GM19238 (cell line): ENCODE results near the gene SCAPER.
"Not testable (repeated sequence)": the region's sequence is repeated elsewhere in the genome, so short reads cannot be mapped to it uniquely, and the experiment has no call there.

ENCODE experiments used
- DNase-seq: peaks from one replicate; pipeline ENCODE4 v3.0.0; 2011; ENCODE audit warnings: low spot score; ENCODE audit not compliant: insufficient read length

Gene SCAPER

GRCh38 chr15:76863123-76863522 lies 42.0 kb downstream of the SCAPER start:
- no peak for DNase-seq

GRCh38 chr15:76861815-76862397 lies 43.2 kb downstream of the SCAPER start:
- no peak for DNase-seq

GRCh38 chr15:76860201-76860600 lies 44.9 kb downstream of the SCAPER start:
- DNase-seq = no peak

- not testable (repeated sequence) for DNase-seq
Observed at GRCh38 chr15:76850367-76850766, 54.8 kb downstream of the SCAPER start.

GRCh38 chr15:76846782-76847181 lies 58.4 kb downstream of the SCAPER start:
- DNase-seq = no peak

GRCh38 chr15:76844096-76844495 lies 61.0 kb downstream of the SCAPER start:
- DNase-seq = no peak

GRCh38 chr15:76843269-76843668 lies 61.9 kb downstream of the SCAPER start:
- DNase-seq = no peak

GRCh38 chr15:76840830-76841460 lies 64.2 kb downstream of the SCAPER start:
- DNase-seq = no peak

GRCh38 chr15:76839173-76839572 lies 66.0 kb downstream of the SCAPER start:
- no peak for DNase-seq

GRCh38 chr15:76837474-76837873 lies 67.7 kb downstream of the SCAPER start:
- no peak for DNase-seq

- no peak for DNase-seq
Observed at GRCh38 chr15:76829939-76830338, 75.2 kb downstream of the SCAPER start.

GRCh38 chr15:76823890-76824289 lies 81.2 kb downstream of the SCAPER start:
- DNase-seq = no peak

- DNase-seq = no peak
Observed at GRCh38 chr15:76823303-76823702, 81.8 kb downstream of the SCAPER start.

GRCh38 chr15:76818926-76819325 lies 86.2 kb downstream of the SCAPER start:
- DNase-seq = not testable (repeated sequence)

- no peak for DNase-seq
Observed at GRCh38 chr15:76815421-76815820, 89.7 kb downstream of the SCAPER start.

- DNase-seq = no peak
Observed at GRCh38 chr15:76812381-76812780, 92.8 kb downstream of the SCAPER start.

GRCh38 chr15:76809412-76810103 lies 95.6 kb downstream of the SCAPER start:
- DNase-seq = no peak

- DNase-seq = no peak
Observed at GRCh38 chr15:76803049-76803571, 102.0 kb downstream of the SCAPER start.

GRCh38 chr15:76802411-76802810 lies 102.7 kb downstream of the SCAPER start:
- DNase-seq = no peak

- DNase-seq = no peak
Observed at GRCh38 chr15:76799760-76800159, 105.4 kb downstream of the SCAPER start.

GRCh38 chr15:76795217-76795616 lies 109.9 kb downstream of the SCAPER start:
- no peak for DNase-seq

- DNase-seq = no peak
Observed at GRCh38 chr15:76793162-76793561, 112.0 kb downstream of the SCAPER start.

- DNase-seq = no peak
Observed at GRCh38 chr15:76791511-76791910, 113.6 kb downstream of the SCAPER start.
